Mesenchymal stem cell (in vitro differentiated cells and primary cell): Measurements from ENCODE around the gene LUC7L2.

Experiments used
- DNase-seq: peaks from one replicate; pipeline ENCODE4 v3.0.0-alpha.2; 2013
- H2AFZ ChIP-seq: one replicate; pipeline ENCODE4 v1.6.1; 2013; ENCODE audit warnings: low read depth, mild to moderate bottlenecking, control low read depth, inconsistent platforms, low read length, moderate library complexity
- H2AK5ac ChIP-seq: 2 replicates; pipeline ENCODE4 v1.6.1; 2013; ENCODE audit warnings: low read length, moderate library complexity, mild to moderate bottlenecking, inconsistent platforms; ENCODE audit not compliant: severe bottlenecking
- H2BK120ac ChIP-seq: one replicate; pipeline ENCODE4 v1.6.1; 2013; ENCODE audit warnings: low read depth, mild to moderate bottlenecking, inconsistent platforms, low read length, moderate library complexity
- H2BK12ac ChIP-seq, 2 experiments: one replicate each; pipeline ENCODE4 v1.6.1; 2013; ENCODE audit warnings: inconsistent platforms in 2 of 2, low read length in 2 of 2, mild to moderate bottlenecking in 2 of 2, moderate library complexity in 2 of 2, control low read depth in 1 of 2
- H2BK15ac ChIP-seq: one replicate; pipeline ENCODE4 v1.6.1; 2013; ENCODE audit warnings: mild to moderate bottlenecking, low read depth, inconsistent platforms; ENCODE audit not compliant: poor library complexity, severe bottlenecking
- H2BK5ac ChIP-seq: 2 replicates; pipeline ENCODE4 v1.6.1; 2013; ENCODE audit warnings: low read depth, mild to moderate bottlenecking, low read length, control low read depth, inconsistent platforms; ENCODE audit not compliant: poor library complexity, severe bottlenecking
- H3K14ac ChIP-seq, 2 experiments: one replicate each; pipeline ENCODE4 v1.6.1; 2013; ENCODE audit warnings: inconsistent platforms in 2 of 2, low read length in 2 of 2, control low read depth in 1 of 2, mild to moderate bottlenecking in 1 of 2, moderate library complexity in 1 of 2
- H3K18ac ChIP-seq, 2 experiments: one replicate each; pipeline ENCODE4 v1.6.1; 2013; ENCODE audit warnings: inconsistent platforms in 2 of 2, low read length in 2 of 2, control low read depth in 1 of 2, low read depth in 1 of 2, mild to moderate bottlenecking in 1 of 2
- H3K23ac ChIP-seq, 2 experiments: one replicate each; pipeline ENCODE4 v1.6.1; 2013; ENCODE audit warnings: inconsistent platforms in 2 of 2, low read length in 2 of 2, mild to moderate bottlenecking in 2 of 2, moderate library complexity in 2 of 2, control low read depth in 1 of 2
- H3K27ac ChIP-seq: 2 replicates; pipeline ENCODE4 v1.5.1; 2013; ENCODE audit warnings: mild to moderate bottlenecking, moderate library complexity, low read length, control low read depth, inconsistent platforms; ENCODE audit not compliant: poor library complexity, severe bottlenecking
- H3K27me3 ChIP-seq, 2 experiments: 2 replicates each; pipeline versions ENCODE4 v1.6.1 to v1.7.0; 2013; ENCODE audit warnings: low read length in 2 of 2, mild to moderate bottlenecking in 2 of 2, moderate library complexity in 2 of 2, control low read depth in 1 of 2, inconsistent platforms in 1 of 2; ENCODE audit not compliant: control insufficient read depth in 1 of 2, insufficient read depth in 1 of 2
- H3K36me3 ChIP-seq, 2 experiments: 2 replicates each; pipeline versions ENCODE4 v1.6.1 to v1.7.0; 2013; ENCODE audit warnings: low read length in 2 of 2, control low read depth in 1 of 2, inconsistent platforms in 1 of 2, low read depth in 1 of 2, mild to moderate bottlenecking in 1 of 2; ENCODE audit not compliant: insufficient read depth in 2 of 2, control insufficient read depth in 1 of 2
- H3K4ac ChIP-seq, 2 experiments: one replicate each; pipeline ENCODE4 v1.6.1; 2013; ENCODE audit warnings: inconsistent platforms in 2 of 2, low read length in 2 of 2, mild to moderate bottlenecking in 2 of 2, moderate library complexity in 2 of 2, control low read depth in 1 of 2, low read depth in 1 of 2
- H3K4me1 ChIP-seq: 2 replicates; pipeline ENCODE4 v1.6.1; 2013; ENCODE audit warnings: low read depth, low read length, control low read depth; ENCODE audit not compliant: control insufficient read depth, insufficient read depth
- H3K4me2 ChIP-seq: 2 replicates; pipeline ENCODE4 v1.6.1; 2013; ENCODE audit warnings: low read length, mild to moderate bottlenecking, inconsistent platforms; ENCODE audit not compliant: poor library complexity, severe bottlenecking
- H3K4me3 ChIP-seq, 2 experiments: 2 replicates each; pipeline versions ENCODE4 v1.5.1 to v1.7.0; 2013; ENCODE audit warnings: low read length in 2 of 2, mild to moderate bottlenecking in 2 of 2, control low read depth in 1 of 2, low read depth in 1 of 2; ENCODE audit not compliant: insufficient read depth in 1 of 2
- H3K79me1 ChIP-seq: replicated peaks from 2 replicates; pipeline ENCODE4 v1.6.1; 2013; ENCODE audit warnings: mild to moderate bottlenecking, control low read depth, low read length, inconsistent platforms; ENCODE audit not compliant: poor library complexity, severe bottlenecking
- H3K9ac ChIP-seq: 2 replicates; pipeline ENCODE4 v1.7.0; 2013; ENCODE audit warnings: mild to moderate bottlenecking, low read length, moderate library complexity
- H3K9me3 ChIP-seq: 2 replicates; pipeline ENCODE4 v1.7.0; 2013; ENCODE audit warnings: mild to moderate bottlenecking, low read length; ENCODE audit not compliant: control insufficient read depth
- H4K8ac ChIP-seq: one replicate; pipeline ENCODE4 v1.6.1; 2013; ENCODE audit warnings: inconsistent platforms, mild to moderate bottlenecking, low read length, moderate library complexity
- H4K91ac ChIP-seq: one replicate; pipeline ENCODE4 v1.6.1; 2013; ENCODE audit warnings: mild to moderate bottlenecking, low read length, inconsistent platforms
- WGBS: methylation state at CpG from one replicate; pipeline ENCODE4 v1.1.7; 2013; ENCODE audit warnings: mixed read lengths; 5-methylcytosine and 5-hydroxymethylcytosine counted together

LUC7L2 gene

GRCh38 chr7:139345042-139345441 lies 14.7 kb upstream of the LUC7L2 start:
- H3K14ac ChIP-seq = no peak overlapping the region
- no peak overlapping the region for H3K4me3 ChIP-seq
- H3K79me1 ChIP-seq = peaks cover 17% of the 10 kb centered on the region
- no peak overlapping the region for H2BK15ac ChIP-seq
- no peak overlapping the region for H4K91ac ChIP-seq
- no peaks in the 10 kb centered on the region for H3K27me3 ChIP-seq
- H3K23ac ChIP-seq = no peak overlapping the region
- H4K8ac ChIP-seq = no peak overlapping the region
- no peak overlapping the region for H3K4me2 ChIP-seq
- H2BK5ac ChIP-seq = no peak overlapping the region
- H2BK120ac ChIP-seq = no peak overlapping the region
- peaks cover 3 to 37% of the 10 kb centered on the region in 2 experiments for H3K36me3 ChIP-seq
- H2AFZ ChIP-seq = no peak overlapping the region
- no peaks in the 10 kb centered on the region for H3K9me3 ChIP-seq
- no peak overlapping the region for H3K18ac ChIP-seq
- no peak for DNase-seq
- H3K27ac ChIP-seq = no peak overlapping the region
- H3K4ac ChIP-seq = no peak overlapping the region
- WGBS = no CpG with 5 or more reads among the region's 1 CpG
- H2AK5ac ChIP-seq = no peak overlapping the region
- H3K9ac ChIP-seq = no peak overlapping the region
- no peak overlapping the region for H2BK12ac ChIP-seq
- H3K4me1 ChIP-seq = peaks cover 4% of the 10 kb centered on the region

GRCh38 chr7:139351027-139351426 lies 8.7 kb upstream of the LUC7L2 start:
- Histone ChIP-seq H2AK5ac (no peak overlapping the region), H3K36me3 (peaks cover 0 to 48% of the 10 kb centered on the region in 2 experiments), H3K27me3 (no peaks in the 10 kb centered on the region), H3K4me3 (no peak overlapping the region), H3K9me3 (no peaks in the 10 kb centered on the region), H2AFZ (no peak overlapping the region), H2BK15ac (no peak overlapping the region), H2BK120ac (no peak overlapping the region), H3K4me2 (no peak overlapping the region), H4K91ac (no peak overlapping the region), H2BK12ac (no peak overlapping the region), H2BK5ac (no peak overlapping the region), H4K8ac (no peak overlapping the region), H3K27ac (no peak overlapping the region), H3K79me1 (peaks cover 5% of the 10 kb centered on the region), H3K14ac (no peak overlapping the region), H3K4me1 (no peaks in the 10 kb centered on the region), H3K23ac (no peak overlapping the region), H3K9ac (no peak overlapping the region), H3K4ac (no peak overlapping the region), H3K18ac (no peak overlapping the region)
- WGBS = 88% methylated on average over 2 of the region's 2 CpGs
- no peak for DNase-seq

GRCh38 chr7:139354729-139355128 lies 5.0 kb upstream of the LUC7L2 start:
- WGBS = 95% methylated on average over 2 of the region's 2 CpGs
- H3K9ac ChIP-seq = no peak overlapping the region
- no peak overlapping the region for H2AFZ ChIP-seq
- H2BK15ac ChIP-seq = no peak overlapping the region
- no peak overlapping the region for H3K23ac ChIP-seq
- no peak overlapping the region for H3K14ac ChIP-seq
- H3K4me2 ChIP-seq = no peak overlapping the region
- H2BK120ac ChIP-seq = no peak overlapping the region
- peaks cover 6% of the 10 kb centered on the region for H3K79me1 ChIP-seq
- no peak overlapping the region for H3K4me3 ChIP-seq
- H3K4me1 ChIP-seq = no peaks in the 10 kb centered on the region
- H2BK12ac ChIP-seq = no peak overlapping the region
- no peak for DNase-seq
- no peak overlapping the region for H3K18ac ChIP-seq
- H3K36me3 ChIP-seq = peaks cover 0 to 22% of the 10 kb centered on the region in 2 experiments
- no peak overlapping the region for H4K8ac ChIP-seq
- H4K91ac ChIP-seq = no peak overlapping the region
- no peak overlapping the region for H3K4ac ChIP-seq
- no peaks in the 10 kb centered on the region for H3K9me3 ChIP-seq
- H3K27me3 ChIP-seq = no peaks in the 10 kb centered on the region
- H3K27ac ChIP-seq = no peak overlapping the region
- no peak overlapping the region for H2BK5ac ChIP-seq
- H2AK5ac ChIP-seq = no peak overlapping the region

GRCh38 chr7:139355320-139355719 lies 4.4 kb upstream of the LUC7L2 start:
- no peak overlapping the region for H3K4ac ChIP-seq
- H4K91ac ChIP-seq = no peak overlapping the region
- H2AFZ ChIP-seq = no peak overlapping the region
- no peak overlapping the region for H3K23ac ChIP-seq
- no peak overlapping the region for H3K9ac ChIP-seq
- no peak overlapping the region for H2AK5ac ChIP-seq
- no peak overlapping the region for H2BK12ac ChIP-seq
- peaks cover 0 to 19% of the 10 kb centered on the region in 2 experiments for H3K36me3 ChIP-seq
- H2BK120ac ChIP-seq = no peak overlapping the region
- no peaks in the 10 kb centered on the region for H3K9me3 ChIP-seq
- H3K18ac ChIP-seq = no peak overlapping the region
- H3K79me1 ChIP-seq = peaks cover 5% of the 10 kb centered on the region
- H2BK15ac ChIP-seq = no peak overlapping the region
- H3K4me2 ChIP-seq = no peak overlapping the region
- H3K4me1 ChIP-seq = no peaks in the 10 kb centered on the region
- no peak overlapping the region for H3K4me3 ChIP-seq
- H3K27me3 ChIP-seq = no peaks in the 10 kb centered on the region
- H4K8ac ChIP-seq = no peak overlapping the region
- 96% methylated on average over 1 of the region's 1 CpG for WGBS
- peak; percentile 36 for DNase-seq
- H3K27ac ChIP-seq = no peak overlapping the region
- no peak overlapping the region for H3K14ac ChIP-seq
- no peak overlapping the region for H2BK5ac ChIP-seq
